Measurements from ENCODE around the gene USP44.

DNA sequence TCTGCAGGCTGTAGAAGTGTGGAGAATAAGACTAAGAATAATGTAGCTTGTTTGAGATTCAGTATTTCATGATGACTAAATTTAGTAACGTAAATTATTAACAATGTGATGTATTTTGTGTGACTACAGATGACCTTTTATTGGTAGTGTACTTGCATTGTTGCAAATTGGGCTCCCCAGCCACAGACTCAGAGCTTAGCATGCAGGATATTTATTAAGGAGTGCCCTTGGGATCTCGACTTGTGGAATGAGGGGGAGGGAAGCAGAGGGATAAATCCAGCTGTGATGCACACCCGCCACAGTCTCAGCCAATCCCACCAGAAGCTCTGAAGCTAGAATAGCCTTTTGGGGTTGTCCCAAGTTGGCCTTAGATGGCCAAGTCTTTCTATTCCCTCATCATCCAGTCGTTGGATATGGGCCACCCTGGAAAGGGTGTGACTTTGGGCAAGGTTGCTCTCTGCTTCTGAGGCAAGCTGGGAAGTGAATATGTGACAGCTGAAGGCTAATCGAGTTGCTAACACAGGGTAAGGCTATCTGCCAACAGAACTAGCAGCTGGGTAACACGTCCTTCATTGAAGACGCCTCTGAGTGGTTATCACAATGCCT, 42.1 kb upstream of the USP44 start:
- TF ChIP-seq POLR2A (IDR thresholded peaks at IDR 0.05): no peak
- TF ChIP-seq, protein P1, sequence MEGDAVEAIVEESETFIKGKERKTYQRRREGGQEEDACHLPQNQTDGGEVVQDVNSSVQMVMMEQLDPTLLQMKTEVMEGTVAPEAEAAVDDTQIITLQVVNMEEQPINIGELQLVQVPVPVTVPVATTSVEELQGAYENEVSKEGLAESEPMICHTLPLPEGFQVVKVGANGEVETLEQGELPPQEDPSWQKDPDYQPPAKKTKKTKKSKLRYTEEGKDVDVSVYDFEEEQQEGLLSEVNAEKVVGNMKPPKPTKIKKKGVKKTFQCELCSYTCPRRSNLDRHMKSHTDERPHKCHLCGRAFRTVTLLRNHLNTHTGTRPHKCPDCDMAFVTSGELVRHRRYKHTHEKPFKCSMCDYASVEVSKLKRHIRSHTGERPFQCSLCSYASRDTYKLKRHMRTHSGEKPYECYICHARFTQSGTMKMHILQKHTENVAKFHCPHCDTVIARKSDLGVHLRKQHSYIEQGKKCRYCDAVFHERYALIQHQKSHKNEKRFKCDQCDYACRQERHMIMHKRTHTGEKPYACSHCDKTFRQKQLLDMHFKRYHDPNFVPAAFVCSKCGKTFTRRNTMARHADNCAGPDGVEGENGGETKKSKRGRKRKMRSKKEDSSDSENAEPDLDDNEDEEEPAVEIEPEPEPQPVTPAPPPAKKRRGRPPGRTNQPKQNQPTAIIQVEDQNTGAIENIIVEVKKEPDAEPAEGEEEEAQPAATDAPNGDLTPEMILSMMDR (IDR thresholded peaks at IDR 0.05): no peak
